ENCODE results near the gene SREBF2.

Gene SREBF2

DNA sequence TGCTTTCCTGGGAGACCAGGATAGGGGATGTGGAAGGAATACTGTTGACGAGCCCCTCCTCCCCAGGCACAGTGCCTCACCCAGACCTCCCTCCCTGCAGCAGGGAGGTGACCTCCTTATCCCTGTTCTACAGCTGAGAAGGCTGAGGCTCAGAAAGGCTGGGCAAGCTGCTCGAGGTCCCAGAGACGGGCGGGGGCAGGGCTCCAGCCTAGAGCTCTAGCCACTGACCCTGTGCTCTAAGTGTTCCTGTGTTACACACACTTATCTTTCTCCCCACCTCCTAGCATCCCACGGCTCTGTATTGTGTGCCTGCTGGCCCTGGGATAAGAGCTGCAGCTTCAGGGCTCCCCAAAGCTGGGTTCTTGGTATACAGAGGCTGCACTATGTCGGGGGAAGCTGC is 24.5 kb upstream of the SREBF2 start:
- no peak overlapping the region for H3K4me3 ChIP-seq (ENCODE audit: low read length in 2 of 2)
- H3K4me1 ChIP-seq (ENCODE audit: control insufficient read depth in 2 of 2, insufficient read depth in 2 of 2, low read length in 2 of 2): no peaks in the 10 kb centered on the region
- H3K27ac ChIP-seq (ENCODE audit: low read depth in 2 of 2, low read length in 2 of 2): no peak overlapping the region
- no peak overlapping the region for H3K9ac ChIP-seq (ENCODE audit: low read depth in 1 of 2, low read length in 2 of 2)
- no peaks in the 10 kb centered on the region for H3K9me3 ChIP-seq (ENCODE audit: control insufficient read depth in 2 of 2, low read length in 2 of 2)
- peaks cover 6 to 18% of the 10 kb centered on the region in 2 donors for H3K36me3 ChIP-seq (ENCODE audit: control insufficient read depth in 2 of 2, insufficient read depth in 2 of 2, low read length in 2 of 2)
- no peaks in the 10 kb centered on the region for H3K27me3 ChIP-seq (ENCODE audit: control insufficient read depth in 2 of 2, insufficient read depth in 2 of 2, low read length in 2 of 2)

DNA sequence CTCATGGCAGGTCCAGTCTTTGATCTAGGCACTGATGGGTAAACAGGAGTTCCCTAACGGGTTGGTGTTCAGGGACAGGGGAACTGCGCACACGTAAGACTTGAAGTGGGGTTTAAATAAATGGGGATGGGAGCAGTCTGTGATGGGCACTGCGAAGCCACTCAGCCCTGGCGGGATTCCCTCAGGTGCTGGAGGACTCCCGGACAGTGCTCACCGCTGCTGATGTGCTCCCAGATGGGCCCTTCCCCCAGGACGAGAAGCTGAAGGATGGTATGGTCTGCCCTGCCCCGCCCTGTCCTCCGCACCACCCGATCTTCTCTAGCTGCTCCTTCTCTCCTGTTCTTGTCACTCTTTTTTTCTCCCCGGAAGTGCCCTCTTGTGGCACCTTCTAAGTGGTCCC is 22.9 kb upstream of the SREBF2 start:
- Histone ChIP-seq H3K4me3 (ENCODE audit: low read length in 2 of 2) (no peak overlapping the region), H3K4me1 (ENCODE audit: control insufficient read depth in 2 of 2, insufficient read depth in 2 of 2, low read length in 2 of 2) (no peaks in the 10 kb centered on the region), H3K9ac (ENCODE audit: low read depth in 1 of 2, low read length in 2 of 2) (no peak overlapping the region), H3K27me3 (ENCODE audit: control insufficient read depth in 2 of 2, insufficient read depth in 2 of 2, low read length in 2 of 2) (no peaks in the 10 kb centered on the region), H3K9me3 (ENCODE audit: control insufficient read depth in 2 of 2, low read length in 2 of 2) (no peaks in the 10 kb centered on the region), H3K36me3 (ENCODE audit: control insufficient read depth in 2 of 2, insufficient read depth in 2 of 2, low read length in 2 of 2) (peaks cover 12 to 28% of the 10 kb centered on the region in 2 donors), H3K27ac (ENCODE audit: low read depth in 2 of 2, low read length in 2 of 2) (no peak overlapping the region)

DNA sequence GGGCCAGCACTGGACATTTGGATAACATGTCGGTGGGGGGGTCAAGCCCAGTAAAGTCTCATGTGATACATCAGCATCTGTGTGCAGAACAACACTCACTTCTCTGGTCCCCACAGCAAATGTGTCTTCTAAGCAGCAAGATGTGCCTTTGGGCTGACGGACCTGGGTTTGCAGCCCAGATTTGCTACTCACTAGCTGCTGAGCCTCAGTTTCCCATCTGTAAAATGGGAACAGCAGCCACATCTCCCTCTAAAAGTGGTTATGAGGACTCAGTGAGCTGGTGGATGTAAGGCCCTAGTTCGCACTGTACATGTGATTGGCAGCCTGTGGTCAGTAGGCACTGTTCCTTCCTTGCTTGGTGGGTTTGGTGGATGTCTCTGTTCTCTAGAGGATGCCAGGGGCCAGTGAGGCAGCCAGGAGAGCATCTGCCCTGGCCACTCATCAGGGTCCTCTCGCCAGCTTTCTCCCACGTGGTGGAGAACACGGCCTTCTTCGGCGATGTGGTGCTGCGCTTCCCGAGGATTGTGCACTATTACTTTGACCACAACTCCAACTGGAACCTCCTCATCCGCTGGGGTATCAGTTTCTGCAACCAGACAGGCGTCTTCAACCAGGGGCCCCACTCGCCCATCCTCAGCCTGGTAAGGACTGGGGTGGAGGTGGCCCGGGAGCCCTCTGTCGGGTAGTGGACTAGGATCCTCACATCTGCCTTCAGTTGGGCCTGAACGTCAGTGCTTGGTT is 19.9 kb upstream of the SREBF2 start:
- Histone ChIP-seq H3K4me1 (ENCODE audit: control insufficient read depth in 2 of 2, insufficient read depth in 2 of 2, low read length in 2 of 2) (no peaks in the 10 kb centered on the region), H3K27ac (ENCODE audit: low read depth in 2 of 2, low read length in 2 of 2) (no peak overlapping the region), H3K27me3 (ENCODE audit: control insufficient read depth in 2 of 2, insufficient read depth in 2 of 2, low read length in 2 of 2) (no peaks in the 10 kb centered on the region), H3K9ac (ENCODE audit: low read depth in 1 of 2, low read length in 2 of 2) (no peak overlapping the region), H3K4me3 (ENCODE audit: low read length in 2 of 2) (no peak overlapping the region), H3K9me3 (ENCODE audit: control insufficient read depth in 2 of 2, low read length in 2 of 2) (no peaks in the 10 kb centered on the region), H3K36me3 (ENCODE audit: control insufficient read depth in 2 of 2, insufficient read depth in 2 of 2, low read length in 2 of 2) (peaks cover 12 to 39% of the 10 kb centered on the region in 2 donors)

DNA sequence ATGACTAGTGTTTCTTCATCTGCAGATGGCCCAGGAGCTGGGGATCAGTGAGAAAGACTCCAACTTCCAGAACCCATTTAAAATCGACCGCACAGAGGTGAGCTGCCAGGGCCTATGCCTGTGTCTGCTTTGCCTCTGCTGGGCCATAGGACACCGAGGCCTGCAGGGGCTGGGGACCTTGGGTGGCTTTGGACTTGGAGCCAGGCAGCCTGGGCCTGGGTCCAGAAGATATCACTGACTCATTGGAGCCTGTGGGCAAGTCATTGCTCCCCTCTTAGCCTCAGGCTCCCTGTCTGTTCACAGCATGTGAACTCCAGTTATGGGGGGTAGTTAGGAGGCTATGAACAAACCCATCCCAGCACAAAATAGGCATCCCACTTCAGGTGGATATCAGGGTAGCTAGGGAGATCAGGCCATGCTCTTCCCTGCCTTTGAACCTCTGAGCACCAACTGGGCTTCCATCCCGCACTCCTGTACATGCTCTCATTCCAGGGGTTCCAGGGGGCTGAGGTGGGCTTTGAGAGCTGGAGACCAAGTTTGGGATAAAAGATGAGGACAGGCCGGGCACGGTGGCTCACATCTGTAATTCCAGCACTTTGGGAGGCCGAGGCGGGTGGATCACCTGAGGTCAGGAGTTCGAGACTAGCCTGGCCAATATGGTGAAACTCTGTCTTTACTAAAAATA is 19.0 kb upstream of the SREBF2 start:
- H3K27me3 ChIP-seq (ENCODE audit: control insufficient read depth in 2 of 2, insufficient read depth in 2 of 2, low read length in 2 of 2): no peaks in the 10 kb centered on the region
- H3K4me3 ChIP-seq (ENCODE audit: low read length in 2 of 2): no peak overlapping the region
- no peak overlapping the region for H3K9ac ChIP-seq (ENCODE audit: low read depth in 1 of 2, low read length in 2 of 2)
- H3K9me3 ChIP-seq (ENCODE audit: control insufficient read depth in 2 of 2, low read length in 2 of 2): no peaks in the 10 kb centered on the region
- no peaks in the 10 kb centered on the region for H3K4me1 ChIP-seq (ENCODE audit: control insufficient read depth in 2 of 2, insufficient read depth in 2 of 2, low read length in 2 of 2)
- peaks cover 12 to 39% of the 10 kb centered on the region in 2 donors for H3K36me3 ChIP-seq (ENCODE audit: control insufficient read depth in 2 of 2, insufficient read depth in 2 of 2, low read length in 2 of 2)
- H3K27ac ChIP-seq (ENCODE audit: low read depth in 2 of 2, low read length in 2 of 2): no peak overlapping the region

DNA sequence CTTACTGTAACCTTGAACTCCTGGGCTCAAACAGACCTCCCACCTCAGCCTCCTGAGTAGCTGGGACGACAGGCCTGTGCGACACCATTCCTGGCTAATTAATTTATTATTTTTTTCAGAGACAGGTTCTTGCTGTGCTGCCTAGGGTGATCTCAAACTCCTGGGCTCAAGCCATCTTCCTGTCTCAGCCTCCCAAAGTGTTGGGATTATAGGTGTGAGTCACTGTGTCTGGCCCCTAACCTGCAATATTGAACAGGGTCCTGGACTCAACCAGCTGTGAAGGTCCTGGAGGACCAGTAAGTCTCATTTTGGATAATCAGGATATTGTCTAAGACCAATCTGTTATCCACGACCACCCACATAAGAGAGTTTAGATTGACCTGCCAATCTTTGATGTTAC is 17.2 kb upstream of the SREBF2 start:
- H3K27ac ChIP-seq (ENCODE audit: low read depth in 2 of 2, low read length in 2 of 2): no peak overlapping the region
- no peak overlapping the region for H3K9ac ChIP-seq (ENCODE audit: low read depth in 1 of 2, low read length in 2 of 2)
- peaks cover 6 to 35% of the 10 kb centered on the region in 2 donors for H3K36me3 ChIP-seq (ENCODE audit: control insufficient read depth in 2 of 2, insufficient read depth in 2 of 2, low read length in 2 of 2)
- H3K4me1 ChIP-seq (ENCODE audit: control insufficient read depth in 2 of 2, insufficient read depth in 2 of 2, low read length in 2 of 2): no peaks in the 10 kb centered on the region
- H3K4me3 ChIP-seq (ENCODE audit: low read length in 2 of 2): no peak overlapping the region
- no peaks in the 10 kb centered on the region for H3K9me3 ChIP-seq (ENCODE audit: control insufficient read depth in 2 of 2, low read length in 2 of 2)
- H3K27me3 ChIP-seq (ENCODE audit: control insufficient read depth in 2 of 2, insufficient read depth in 2 of 2, low read length in 2 of 2): no peaks in the 10 kb centered on the region

DNA sequence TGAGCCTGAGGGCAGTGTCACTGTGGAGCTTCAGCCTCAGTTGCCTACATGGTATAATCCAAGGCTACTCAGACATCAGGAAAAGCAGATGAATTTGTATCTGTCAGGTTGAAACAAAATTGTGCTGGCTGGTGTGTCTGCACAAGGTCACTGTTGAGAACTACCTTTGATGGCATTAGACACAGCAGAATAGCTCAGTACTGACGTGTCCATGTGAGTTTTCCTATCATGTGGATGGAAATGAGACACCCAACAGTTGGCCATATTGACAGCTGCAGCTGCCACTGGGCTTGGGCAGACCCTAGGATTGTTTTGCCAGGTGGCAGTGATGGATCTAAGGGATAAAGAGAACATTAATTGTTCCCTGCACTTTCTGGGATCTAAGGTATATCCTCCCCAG is 16.7 kb upstream of the SREBF2 start:
- H3K4me1 ChIP-seq (ENCODE audit: control insufficient read depth in 2 of 2, insufficient read depth in 2 of 2, low read length in 2 of 2): no peaks in the 10 kb centered on the region
- H3K27ac ChIP-seq (ENCODE audit: low read depth in 2 of 2, low read length in 2 of 2): no peak overlapping the region
- H3K9me3 ChIP-seq (ENCODE audit: control insufficient read depth in 2 of 2, low read length in 2 of 2): no peaks in the 10 kb centered on the region
- no peak overlapping the region for H3K4me3 ChIP-seq (ENCODE audit: low read length in 2 of 2)
- no peaks in the 10 kb centered on the region for H3K27me3 ChIP-seq (ENCODE audit: control insufficient read depth in 2 of 2, insufficient read depth in 2 of 2, low read length in 2 of 2)
- no peak overlapping the region for H3K9ac ChIP-seq (ENCODE audit: low read depth in 1 of 2, low read length in 2 of 2)
- peaks cover 6 to 38% of the 10 kb centered on the region in 2 donors for H3K36me3 ChIP-seq (ENCODE audit: control insufficient read depth in 2 of 2, insufficient read depth in 2 of 2, low read length in 2 of 2)

DNA sequence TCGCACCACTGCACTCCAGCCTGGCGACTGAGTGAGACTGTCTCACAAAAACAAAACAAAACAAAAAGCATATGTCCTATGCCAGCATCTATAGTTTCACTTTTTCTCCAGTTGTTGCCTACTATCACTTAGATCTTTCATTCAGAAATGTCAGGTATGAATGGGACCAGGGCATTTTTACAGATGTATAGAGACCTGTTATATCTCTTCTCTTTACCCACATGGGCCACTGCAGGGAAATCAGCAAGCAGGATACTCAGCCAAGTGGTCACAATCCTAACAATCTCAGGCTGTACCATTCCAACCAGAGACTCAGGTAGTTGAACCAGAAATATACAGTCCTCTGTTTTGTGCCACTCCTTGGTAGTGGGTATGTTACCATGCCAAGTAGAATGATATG is 16.0 kb upstream of the SREBF2 start:
- Histone ChIP-seq H3K4me3 (ENCODE audit: low read length in 2 of 2) (no peak overlapping the region), H3K9ac (ENCODE audit: low read depth in 1 of 2, low read length in 2 of 2) (no peak overlapping the region), H3K9me3 (ENCODE audit: control insufficient read depth in 2 of 2, low read length in 2 of 2) (no peaks in the 10 kb centered on the region), H3K4me1 (ENCODE audit: control insufficient read depth in 2 of 2, insufficient read depth in 2 of 2, low read length in 2 of 2) (no peaks in the 10 kb centered on the region), H3K27me3 (ENCODE audit: control insufficient read depth in 2 of 2, insufficient read depth in 2 of 2, low read length in 2 of 2) (no peaks in the 10 kb centered on the region), H3K36me3 (ENCODE audit: control insufficient read depth in 2 of 2, insufficient read depth in 2 of 2, low read length in 2 of 2) (peaks cover 6 to 36% of the 10 kb centered on the region in 2 donors), H3K27ac (ENCODE audit: low read depth in 2 of 2, low read length in 2 of 2) (no peak overlapping the region)

DNA sequence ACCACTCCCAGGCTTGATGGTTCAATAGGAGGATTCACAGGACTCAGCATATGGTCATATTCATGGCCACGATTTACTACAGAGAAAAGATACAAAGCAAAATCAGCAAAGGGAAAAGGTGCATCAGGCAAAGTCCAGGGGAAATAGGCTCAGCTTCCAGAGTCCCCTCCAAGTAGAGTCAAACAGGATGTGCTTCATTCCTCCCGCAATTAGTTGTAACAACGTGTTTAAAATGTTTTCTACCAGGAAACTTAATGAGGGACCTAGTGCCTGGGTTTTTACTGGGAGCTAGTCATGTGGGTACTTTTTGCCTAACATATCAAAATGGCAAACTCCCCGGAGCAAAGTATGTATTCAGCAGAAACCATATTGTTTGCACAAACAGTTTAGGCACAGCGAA is 14.9 kb upstream of the SREBF2 start:
- Histone ChIP-seq H3K9me3 (ENCODE audit: control insufficient read depth in 2 of 2, low read length in 2 of 2) (no peaks in the 10 kb centered on the region), H3K36me3 (ENCODE audit: control insufficient read depth in 2 of 2, insufficient read depth in 2 of 2, low read length in 2 of 2) (peaks cover 8 to 30% of the 10 kb centered on the region in 2 donors), H3K4me1 (ENCODE audit: control insufficient read depth in 2 of 2, insufficient read depth in 2 of 2, low read length in 2 of 2) (peaks cover 0 to 3% of the 10 kb centered on the region in 2 donors), H3K4me3 (ENCODE audit: low read length in 2 of 2) (no peak overlapping the region), H3K9ac (ENCODE audit: low read depth in 1 of 2, low read length in 2 of 2) (no peak overlapping the region), H3K27ac (ENCODE audit: low read depth in 2 of 2, low read length in 2 of 2) (no peak overlapping the region), H3K27me3 (ENCODE audit: control insufficient read depth in 2 of 2, insufficient read depth in 2 of 2, low read length in 2 of 2) (no peaks in the 10 kb centered on the region)

DNA sequence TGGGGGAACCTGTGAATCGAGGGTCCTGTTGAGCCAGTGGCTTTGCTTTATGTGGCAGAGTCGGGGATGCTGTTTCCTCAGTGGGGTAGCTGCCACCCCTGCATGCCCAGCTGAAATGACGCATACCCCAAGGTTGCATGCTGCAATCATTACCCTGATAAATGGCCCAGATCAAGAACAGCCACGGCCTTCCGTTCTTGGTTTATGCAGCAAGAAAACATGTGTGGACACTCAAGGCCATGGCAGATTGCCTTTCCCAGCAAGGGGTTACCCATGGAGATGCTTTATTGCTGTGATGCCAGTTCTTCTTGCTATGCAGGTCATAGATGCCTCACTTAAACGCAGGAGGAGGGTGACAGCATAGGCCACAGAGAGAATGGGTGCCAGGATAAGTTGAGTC is 14.3 kb upstream of the SREBF2 start:
- Histone ChIP-seq H3K4me3 (ENCODE audit: low read length in 2 of 2) (no peak overlapping the region), H3K9me3 (ENCODE audit: control insufficient read depth in 2 of 2, low read length in 2 of 2) (no peaks in the 10 kb centered on the region), H3K4me1 (ENCODE audit: control insufficient read depth in 2 of 2, insufficient read depth in 2 of 2, low read length in 2 of 2) (peaks cover 0 to 5% of the 10 kb centered on the region in 2 donors), H3K27me3 (ENCODE audit: control insufficient read depth in 2 of 2, insufficient read depth in 2 of 2, low read length in 2 of 2) (no peaks in the 10 kb centered on the region), H3K9ac (ENCODE audit: low read depth in 1 of 2, low read length in 2 of 2) (no peak overlapping the region), H3K27ac (ENCODE audit: low read depth in 2 of 2, low read length in 2 of 2) (no peak overlapping the region), H3K36me3 (ENCODE audit: control insufficient read depth in 2 of 2, insufficient read depth in 2 of 2, low read length in 2 of 2) (peaks cover 8 to 25% of the 10 kb centered on the region in 2 donors)

DNA sequence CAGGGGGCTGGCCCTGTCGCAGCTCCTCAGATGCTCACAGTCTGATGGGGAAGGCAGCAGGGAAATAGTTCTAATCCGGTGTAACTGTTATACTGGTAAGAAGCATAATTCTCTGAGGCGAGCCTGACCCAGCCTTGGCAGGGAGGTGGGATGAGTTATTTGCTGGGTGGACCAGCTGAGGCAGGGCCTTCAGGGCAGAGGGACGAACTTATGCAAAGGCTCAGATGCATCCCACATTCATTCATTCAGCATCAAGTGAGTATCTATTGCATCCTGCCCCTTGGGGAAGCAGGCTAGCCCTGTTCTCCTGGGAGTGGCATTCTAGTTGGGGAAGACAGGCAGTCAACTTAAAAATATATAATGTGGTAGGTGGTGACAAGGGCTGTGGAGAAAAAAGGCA is 13.6 kb upstream of the SREBF2 start:
- H3K4me1 ChIP-seq (ENCODE audit: control insufficient read depth in 2 of 2, insufficient read depth in 2 of 2, low read length in 2 of 2): peaks cover 0 to 7% of the 10 kb centered on the region in 2 donors
- H3K4me3 ChIP-seq (ENCODE audit: low read length in 2 of 2): no peak overlapping the region

More for the DNA sequence above, 13.6 kb upstream of the SREBF2 start:
- H3K9ac ChIP-seq (ENCODE audit: low read depth in 1 of 2, low read length in 2 of 2): no peak overlapping the region
- H3K27ac ChIP-seq (ENCODE audit: low read depth in 2 of 2, low read length in 2 of 2): no peak overlapping the region
- no peaks in the 10 kb centered on the region for H3K27me3 ChIP-seq (ENCODE audit: control insufficient read depth in 2 of 2, insufficient read depth in 2 of 2, low read length in 2 of 2)
- peaks cover 5 to 22% of the 10 kb centered on the region in 2 donors for H3K36me3 ChIP-seq (ENCODE audit: control insufficient read depth in 2 of 2, insufficient read depth in 2 of 2, low read length in 2 of 2)
- no peaks in the 10 kb centered on the region for H3K9me3 ChIP-seq (ENCODE audit: control insufficient read depth in 2 of 2, low read length in 2 of 2)

Measured in mucosa of rectum (tissue), 2 donors.